ENCODE measurements around the gene MRPL53. TPM values are rescaled to one million over a fixed set of nuclear protein-coding genes. Genes with fewer than 3 reads are reported as not detected.
"Not testable (repeated sequence)": the region's sequence is repeated elsewhere in the genome, so short reads cannot be mapped to it uniquely, and the experiment has no call there.

MRPL53 gene
- total and polyA plus RNA-seq, 4 donors = 12.6 to 72.5 (median 36.1) TPM

DNA sequence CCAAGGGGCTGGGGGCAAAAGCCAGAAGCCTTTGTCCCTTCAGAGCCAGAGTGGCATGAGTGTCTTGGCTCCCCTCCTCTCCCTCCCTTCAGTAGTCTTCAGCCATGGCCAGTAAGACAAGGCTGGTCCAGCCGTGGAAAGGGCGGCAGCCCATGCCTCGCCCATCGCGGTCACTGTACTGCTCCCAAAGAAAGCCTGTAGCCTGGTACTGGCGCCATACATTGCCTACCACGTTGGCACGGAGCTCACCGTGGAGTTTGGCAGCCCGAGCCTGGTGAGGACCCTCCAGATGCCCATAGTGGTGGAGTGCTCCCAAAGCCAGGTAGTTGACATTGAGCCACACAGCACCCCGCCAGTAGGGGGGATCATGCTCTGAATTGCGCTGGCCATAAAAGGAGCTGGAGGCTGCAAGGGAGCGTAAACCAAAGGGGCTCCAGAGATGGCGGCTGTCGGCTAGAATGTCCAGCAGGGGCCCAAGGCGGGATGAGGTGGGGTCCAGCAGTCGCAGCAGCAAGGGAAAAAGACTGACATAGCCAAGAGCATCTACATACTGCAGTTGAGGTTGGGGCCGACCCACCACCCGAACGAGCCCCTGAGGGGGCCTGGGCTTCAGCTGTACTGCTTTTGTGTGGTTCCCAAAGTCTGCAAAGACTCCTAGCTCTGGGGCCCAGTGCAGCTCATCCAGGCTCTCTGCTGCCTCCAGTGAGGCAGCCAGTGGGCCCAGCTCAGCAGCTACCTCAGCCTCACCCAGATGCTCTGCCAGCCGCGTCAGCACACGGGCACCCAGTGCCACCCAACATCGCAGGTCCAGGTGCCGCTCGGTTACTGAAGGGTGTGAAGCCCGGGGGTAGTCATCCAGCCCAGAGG lies 11.1 kb downstream of the MRPL53 start:
- Histone ChIP-seq H3K4me1 (ENCODE audit: control insufficient read depth in 4 of 4, insufficient read depth in 4 of 4, low read length in 3 of 4) (peaks cover 4 to 36% (median 29%) of the 10 kb centered on the region in 4 donors), H3K4me3 (ENCODE audit: low read depth in 1 of 3, low read length in 3 of 3) (no peak overlapping the region), H3K9ac (ENCODE audit: low read depth in 1 of 2, low read length in 2 of 2) (no peak overlapping the region), H3K9me3 (ENCODE audit: control insufficient read depth in 4 of 4, low read length in 3 of 4) (no peaks in the 10 kb centered on the region), H3K27me3 (ENCODE audit: control insufficient read depth in 4 of 4, insufficient read depth in 4 of 4, low read length in 3 of 4) (no peaks in the 10 kb centered on the region), H3K27ac (ENCODE audit: low read depth in 1 of 2, low read length in 2 of 2) (no peak overlapping the region), H3K36me3 (ENCODE audit: control insufficient read depth in 4 of 4, insufficient read depth in 3 of 4, low read depth in 1 of 4, low read length in 3 of 4) (peaks cover 3 to 19% (median 9%) of the 10 kb centered on the region in 4 donors)
- DNase-seq (ENCODE audit: low spot score) = no peak
- TF ChIP-seq, protein P1, sequence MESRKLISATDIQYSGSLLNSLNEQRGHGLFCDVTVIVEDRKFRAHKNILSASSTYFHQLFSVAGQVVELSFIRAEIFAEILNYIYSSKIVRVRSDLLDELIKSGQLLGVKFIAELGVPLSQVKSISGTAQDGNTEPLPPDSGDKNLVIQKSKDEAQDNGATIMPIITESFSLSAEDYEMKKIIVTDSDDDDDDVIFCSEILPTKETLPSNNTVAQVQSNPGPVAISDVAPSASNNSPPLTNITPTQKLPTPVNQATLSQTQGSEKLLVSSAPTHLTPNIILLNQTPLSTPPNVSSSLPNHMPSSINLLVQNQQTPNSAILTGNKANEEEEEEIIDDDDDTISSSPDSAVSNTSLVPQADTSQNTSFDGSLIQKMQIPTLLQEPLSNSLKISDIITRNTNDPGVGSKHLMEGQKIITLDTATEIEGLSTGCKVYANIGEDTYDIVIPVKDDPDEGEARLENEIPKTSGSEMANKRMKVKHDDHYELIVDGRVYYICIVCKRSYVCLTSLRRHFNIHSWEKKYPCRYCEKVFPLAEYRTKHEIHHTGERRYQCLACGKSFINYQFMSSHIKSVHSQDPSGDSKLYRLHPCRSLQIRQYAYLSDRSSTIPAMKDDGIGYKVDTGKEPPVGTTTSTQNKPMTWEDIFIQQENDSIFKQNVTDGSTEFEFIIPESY (IDR thresholded peaks at IDR 0.05) = no peak
- TF ChIP-seq JUND (IDR thresholded peaks at IDR 0.05) (no peak), RAD21 (IDR thresholded peaks at IDR 0.05) (peak in 1 of 2 donors; percentile 4)
- 96% methylated on average over 27 of the region's 27 CpGs for WGBS

DNA sequence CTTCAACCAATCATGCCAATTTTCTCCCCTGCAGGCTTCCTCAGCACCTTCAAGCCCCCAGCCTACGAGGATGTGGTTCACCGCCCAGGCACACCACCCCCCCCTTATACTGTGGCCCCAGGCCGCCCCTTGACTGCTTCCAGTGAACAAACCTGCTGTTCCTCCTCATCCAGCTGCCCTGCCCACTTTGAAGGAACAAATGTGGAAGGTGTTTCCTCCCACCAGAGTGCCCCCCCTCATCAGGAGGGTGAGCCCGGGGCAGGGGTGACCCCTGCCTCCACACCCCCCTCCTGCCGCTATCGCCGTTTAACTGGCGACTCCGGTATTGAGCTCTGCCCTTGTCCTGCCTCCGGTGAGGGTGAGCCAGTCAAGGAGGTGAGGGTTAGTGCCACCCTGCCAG lies 12.3 kb downstream of the MRPL53 start:
- not testable (repeated sequence) for H3K9ac ChIP-seq (ENCODE audit: low read depth in 1 of 2, low read length in 2 of 2); H3K4me3 ChIP-seq (ENCODE audit: low read depth in 1 of 3, low read length in 3 of 3); DNase-seq (ENCODE audit: low spot score); H3K9me3 ChIP-seq (ENCODE audit: control insufficient read depth in 4 of 4, low read length in 3 of 4); H3K27ac ChIP-seq (ENCODE audit: low read depth in 1 of 2, low read length in 2 of 2); H3K27me3 ChIP-seq (ENCODE audit: control insufficient read depth in 4 of 4, insufficient read depth in 4 of 4, low read length in 3 of 4)
- Histone ChIP-seq H3K4me1 (ENCODE audit: control insufficient read depth in 4 of 4, insufficient read depth in 4 of 4, low read length in 3 of 4) (peaks cover 8 to 42% (median 38%) of the 10 kb centered on the region in 4 donors), H3K36me3 (ENCODE audit: control insufficient read depth in 4 of 4, insufficient read depth in 3 of 4, low read depth in 1 of 4, low read length in 3 of 4) (peaks cover 3 to 19% (median 9%) of the 10 kb centered on the region in 4 donors)
- WGBS = 91% methylated on average over 10 of the region's 10 CpGs

DNA sequence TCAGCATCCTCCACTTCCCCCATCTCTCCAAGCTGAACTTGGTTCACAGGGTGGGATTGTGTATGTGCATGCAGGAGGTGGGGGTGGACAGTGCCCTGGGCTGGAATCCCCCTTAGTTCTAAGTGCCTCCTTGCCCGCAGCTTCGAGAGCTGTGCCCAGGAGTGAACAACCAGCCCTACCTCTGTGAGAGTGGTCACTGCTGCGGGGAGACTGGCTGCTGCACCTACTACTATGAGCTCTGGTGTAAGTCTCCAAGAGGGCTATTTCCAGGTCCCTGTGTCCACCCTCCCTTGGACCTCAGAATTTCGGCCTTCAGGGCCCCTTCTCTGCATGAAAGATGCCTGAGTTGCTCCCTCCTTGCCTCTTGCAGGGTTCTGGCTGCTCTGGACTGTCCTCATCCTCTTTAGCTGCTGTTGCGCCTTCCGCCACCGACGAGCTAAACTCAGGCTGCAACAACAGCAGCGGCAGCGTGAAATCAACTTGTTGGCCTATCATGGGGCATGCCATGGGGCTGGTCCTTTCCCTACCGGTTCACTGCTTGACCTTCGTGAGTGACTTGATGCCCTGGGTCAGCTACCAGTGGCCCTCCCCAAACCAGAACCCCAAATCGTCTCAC lies 12.9 kb downstream of the MRPL53 start:
- WGBS = 88% methylated on average over 13 of the region's 13 CpGs

DNA sequence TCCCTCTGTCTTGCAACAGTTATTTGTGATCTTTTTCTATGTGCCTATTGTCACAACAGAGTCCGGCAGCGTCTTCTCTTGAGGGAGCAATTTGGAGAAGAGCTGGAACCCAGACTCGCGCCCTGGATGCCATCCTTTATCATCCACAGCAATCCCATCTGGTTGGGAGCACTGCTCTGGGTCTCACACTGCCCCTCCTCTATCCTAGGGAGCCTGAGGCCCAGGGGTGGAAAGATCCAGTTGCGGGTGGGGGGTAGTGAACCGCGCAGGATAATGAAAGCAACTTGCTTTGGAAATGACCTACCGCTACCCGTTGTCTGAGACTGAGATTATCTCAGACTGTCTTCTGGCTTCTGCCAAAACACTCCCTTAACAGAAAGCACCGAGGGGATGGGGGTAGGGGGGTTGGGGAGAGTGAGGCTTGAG lies 13.5 kb downstream of the MRPL53 start:
- Histone ChIP-seq H3K27me3 (ENCODE audit: control insufficient read depth in 4 of 4, insufficient read depth in 4 of 4, low read length in 3 of 4) (no peaks in the 10 kb centered on the region), H3K9me3 (ENCODE audit: control insufficient read depth in 4 of 4, low read length in 3 of 4) (no peaks in the 10 kb centered on the region), H3K9ac (ENCODE audit: low read depth in 1 of 2, low read length in 2 of 2) (peak overlapping the region in 1 of 2 donors; percentile 52), H3K36me3 (ENCODE audit: control insufficient read depth in 4 of 4, insufficient read depth in 3 of 4, low read depth in 1 of 4, low read length in 3 of 4) (peaks cover 3 to 19% (median 9%) of the 10 kb centered on the region in 4 donors), H3K27ac (ENCODE audit: low read depth in 1 of 2, low read length in 2 of 2) (peak overlapping the region; percentile 49 to 55), H3K4me3 (ENCODE audit: low read depth in 1 of 3, low read length in 3 of 3) (peak overlapping the region; percentile 55 to 85 (median 58)), H3K4me1 (ENCODE audit: control insufficient read depth in 4 of 4, insufficient read depth in 4 of 4, low read length in 3 of 4) (peaks cover 5 to 41% (median 35%) of the 10 kb centered on the region in 4 donors)
- no peak for DNase-seq (ENCODE audit: low spot score)
- WGBS = 4% methylated on average over 10 of the region's 10 CpGs
- TF ChIP-seq, protein P2, sequence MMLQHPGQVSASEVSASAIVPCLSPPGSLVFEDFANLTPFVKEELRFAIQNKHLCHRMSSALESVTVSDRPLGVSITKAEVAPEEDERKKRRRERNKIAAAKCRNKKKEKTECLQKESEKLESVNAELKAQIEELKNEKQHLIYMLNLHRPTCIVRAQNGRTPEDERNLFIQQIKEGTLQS (IDR thresholded peaks at IDR 0.05) = no peak
- TF ChIP-seq EGR1 (IDR thresholded peaks at IDR 0.05; ENCODE audit: low read depth in 2 of 2) (no peak), FOXA2 (IDR thresholded peaks at IDR 0.05) (no peak), RAD21 (IDR thresholded peaks at IDR 0.05) (no peak), TAF1 (conservative IDR thresholded peaks at IDR 0.05) (no peak), HNF4G (IDR thresholded peaks at IDR 0.05) (no peak), NR2F2 (IDR thresholded peaks at IDR 0.05) (no peak), YY1 (IDR thresholded peaks at IDR 0.05) (no peak), FOXA1 (IDR thresholded peaks at IDR 0.05) (no peak)
- TF ChIP-seq, protein P3, sequence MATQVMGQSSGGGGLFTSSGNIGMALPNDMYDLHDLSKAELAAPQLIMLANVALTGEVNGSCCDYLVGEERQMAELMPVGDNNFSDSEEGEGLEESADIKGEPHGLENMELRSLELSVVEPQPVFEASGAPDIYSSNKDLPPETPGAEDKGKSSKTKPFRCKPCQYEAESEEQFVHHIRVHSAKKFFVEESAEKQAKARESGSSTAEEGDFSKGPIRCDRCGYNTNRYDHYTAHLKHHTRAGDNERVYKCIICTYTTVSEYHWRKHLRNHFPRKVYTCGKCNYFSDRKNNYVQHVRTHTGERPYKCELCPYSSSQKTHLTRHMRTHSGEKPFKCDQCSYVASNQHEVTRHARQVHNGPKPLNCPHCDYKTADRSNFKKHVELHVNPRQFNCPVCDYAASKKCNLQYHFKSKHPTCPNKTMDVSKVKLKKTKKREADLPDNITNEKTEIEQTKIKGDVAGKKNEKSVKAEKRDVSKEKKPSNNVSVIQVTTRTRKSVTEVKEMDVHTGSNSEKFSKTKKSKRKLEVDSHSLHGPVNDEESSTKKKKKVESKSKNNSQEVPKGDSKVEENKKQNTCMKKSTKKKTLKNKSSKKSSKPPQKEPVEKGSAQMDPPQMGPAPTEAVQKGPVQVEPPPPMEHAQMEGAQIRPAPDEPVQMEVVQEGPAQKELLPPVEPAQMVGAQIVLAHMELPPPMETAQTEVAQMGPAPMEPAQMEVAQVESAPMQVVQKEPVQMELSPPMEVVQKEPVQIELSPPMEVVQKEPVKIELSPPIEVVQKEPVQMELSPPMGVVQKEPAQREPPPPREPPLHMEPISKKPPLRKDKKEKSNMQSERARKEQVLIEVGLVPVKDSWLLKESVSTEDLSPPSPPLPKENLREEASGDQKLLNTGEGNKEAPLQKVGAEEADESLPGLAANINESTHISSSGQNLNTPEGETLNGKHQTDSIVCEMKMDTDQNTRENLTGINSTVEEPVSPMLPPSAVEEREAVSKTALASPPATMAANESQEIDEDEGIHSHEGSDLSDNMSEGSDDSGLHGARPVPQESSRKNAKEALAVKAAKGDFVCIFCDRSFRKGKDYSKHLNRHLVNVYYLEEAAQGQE (IDR thresholded peaks at IDR 0.05) = no peak
- TF ChIP-seq, protein P4, sequence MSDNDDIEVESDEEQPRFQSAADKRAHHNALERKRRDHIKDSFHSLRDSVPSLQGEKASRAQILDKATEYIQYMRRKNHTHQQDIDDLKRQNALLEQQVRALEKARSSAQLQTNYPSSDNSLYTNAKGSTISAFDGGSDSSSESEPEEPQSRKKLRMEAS (IDR thresholded peaks at IDR 0.05) = no peak
- TF ChIP-seq, protein P1 (IDR thresholded peaks at IDR 0.05) = no peak

More for the DNA sequence above, 12.9 kb downstream of the MRPL53 start:
- peaks cover 8 to 43% (median 39%) of the 10 kb centered on the region in 4 donors for H3K4me1 ChIP-seq (ENCODE audit: control insufficient read depth in 4 of 4, insufficient read depth in 4 of 4, low read length in 3 of 4)
- H3K9ac ChIP-seq (ENCODE audit: low read depth in 1 of 2, low read length in 2 of 2); H3K9me3 ChIP-seq (ENCODE audit: control insufficient read depth in 4 of 4, low read length in 3 of 4); H3K27ac ChIP-seq (ENCODE audit: low read depth in 1 of 2, low read length in 2 of 2); DNase-seq (ENCODE audit: low spot score); H3K27me3 ChIP-seq (ENCODE audit: control insufficient read depth in 4 of 4, insufficient read depth in 4 of 4, low read length in 3 of 4): not testable (repeated sequence)
- peaks cover 3 to 19% (median 9%) of the 10 kb centered on the region in 4 donors for H3K36me3 ChIP-seq (ENCODE audit: control insufficient read depth in 4 of 4, insufficient read depth in 3 of 4, low read depth in 1 of 4, low read length in 3 of 4)
- H3K4me3 ChIP-seq (ENCODE audit: low read depth in 1 of 3, low read length in 3 of 3) = peak overlapping the region in 1 of 3 donors; percentile 58
